ENCODE measurements around the gene LOXL3.

LOXL3 gene, protein sequence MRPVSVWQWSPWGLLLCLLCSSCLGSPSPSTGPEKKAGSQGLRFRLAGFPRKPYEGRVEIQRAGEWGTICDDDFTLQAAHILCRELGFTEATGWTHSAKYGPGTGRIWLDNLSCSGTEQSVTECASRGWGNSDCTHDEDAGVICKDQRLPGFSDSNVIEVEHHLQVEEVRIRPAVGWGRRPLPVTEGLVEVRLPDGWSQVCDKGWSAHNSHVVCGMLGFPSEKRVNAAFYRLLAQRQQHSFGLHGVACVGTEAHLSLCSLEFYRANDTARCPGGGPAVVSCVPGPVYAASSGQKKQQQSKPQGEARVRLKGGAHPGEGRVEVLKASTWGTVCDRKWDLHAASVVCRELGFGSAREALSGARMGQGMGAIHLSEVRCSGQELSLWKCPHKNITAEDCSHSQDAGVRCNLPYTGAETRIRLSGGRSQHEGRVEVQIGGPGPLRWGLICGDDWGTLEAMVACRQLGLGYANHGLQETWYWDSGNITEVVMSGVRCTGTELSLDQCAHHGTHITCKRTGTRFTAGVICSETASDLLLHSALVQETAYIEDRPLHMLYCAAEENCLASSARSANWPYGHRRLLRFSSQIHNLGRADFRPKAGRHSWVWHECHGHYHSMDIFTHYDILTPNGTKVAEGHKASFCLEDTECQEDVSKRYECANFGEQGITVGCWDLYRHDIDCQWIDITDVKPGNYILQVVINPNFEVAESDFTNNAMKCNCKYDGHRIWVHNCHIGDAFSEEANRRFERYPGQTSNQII

GRCh38 chr2:74553892-74554819, at the start of gene LOXL3, which contains the start of gene DOK1:
Gene LOXL3 (minus strand): TSS chr2:74553942. CDS start chr2:74552634, 1,308 bp downstream.
Gene DOK1 (plus strand): TSS chr2:74554720. CDS start chr2:74554755, 35 bp downstream.
- intact Hi-C loops (cut with micrococcal nuclease): loop anchor here (2.0 kb wide), 1 partner anchor 71 kb away; the partner anchor contains the start of genes CCDC142 and TTC31
- Mint-ChIP-seq H3K36me3 (ENCODE audit: low read depth) (peaks cover 78% of the 10 kb centered on the region), H3K27me3 (no peaks in the 10 kb centered on the region), H3K27ac (peak within 1 kb of the TSS; percentile 95), H3K9me3 (no peaks in the 10 kb centered on the region), H3K4me1 (ENCODE audit: low read depth) (peaks cover 65% of the 10 kb centered on the region), H3K4me3 (peak within 1 kb of the TSS; percentile 97)

GRCh38 chr2:74602586-74603281, 49.0 kb upstream of the LOXL3 start:
- intact Hi-C loops (cut with micrococcal nuclease): no loop called here
- Mint-ChIP-seq H3K27me3 (peaks cover 19% of the 10 kb centered on the region), H3K4me1 (ENCODE audit: low read depth) (peaks cover 15% of the 10 kb centered on the region), H3K36me3 (ENCODE audit: low read depth) (no peaks in the 10 kb centered on the region), H3K9me3 (no peaks in the 10 kb centered on the region), H3K4me3 (no peak overlapping the region), H3K27ac (peak overlapping the region; percentile 9)

GRCh38 chr2:74599676-74600075, 45.9 kb upstream of the LOXL3 start:
- Mint-ChIP-seq H3K9me3 (no peaks in the 10 kb centered on the region), H3K4me1 (ENCODE audit: low read depth) (peaks cover 15% of the 10 kb centered on the region), H3K36me3 (ENCODE audit: low read depth) (no peaks in the 10 kb centered on the region), H3K27me3 (peaks cover 22% of the 10 kb centered on the region), H3K4me3 (no peak overlapping the region), H3K27ac (no peak overlapping the region)
- intact Hi-C loops (cut with micrococcal nuclease): no loop called here

DNA sequence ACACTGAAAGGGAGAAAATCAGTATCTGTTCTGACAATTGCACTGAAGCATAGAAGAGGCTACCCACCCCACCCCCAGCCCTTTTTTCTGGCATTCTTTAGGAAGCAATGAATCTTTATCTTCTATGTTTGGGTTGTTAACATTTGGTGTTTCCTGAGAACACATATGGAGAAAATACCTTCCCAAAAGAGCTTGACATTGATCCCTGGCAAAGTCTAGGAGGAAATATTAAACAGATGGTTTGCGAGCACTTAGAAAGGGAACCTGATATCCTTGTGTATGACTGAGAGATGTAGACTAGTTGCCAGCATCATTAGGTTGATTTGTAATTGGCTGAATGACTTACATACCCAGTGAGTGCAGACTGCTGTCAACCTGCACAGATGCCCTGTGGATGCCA, 43.7 kb upstream of the LOXL3 start:
- H3K9me3 Mint-ChIP-seq: no peaks in the 10 kb centered on the region
- H3K27ac Mint-ChIP-seq: no peak overlapping the region
- H3K4me1 Mint-ChIP-seq (ENCODE audit: low read depth): peaks cover 3% of the 10 kb centered on the region
- peaks cover 24% of the 10 kb centered on the region for H3K27me3 Mint-ChIP-seq
- H3K4me3 Mint-ChIP-seq: no peak overlapping the region
- no peaks in the 10 kb centered on the region for H3K36me3 Mint-ChIP-seq (ENCODE audit: low read depth)
- intact Hi-C loops (cut with micrococcal nuclease): no loop called here

DNA sequence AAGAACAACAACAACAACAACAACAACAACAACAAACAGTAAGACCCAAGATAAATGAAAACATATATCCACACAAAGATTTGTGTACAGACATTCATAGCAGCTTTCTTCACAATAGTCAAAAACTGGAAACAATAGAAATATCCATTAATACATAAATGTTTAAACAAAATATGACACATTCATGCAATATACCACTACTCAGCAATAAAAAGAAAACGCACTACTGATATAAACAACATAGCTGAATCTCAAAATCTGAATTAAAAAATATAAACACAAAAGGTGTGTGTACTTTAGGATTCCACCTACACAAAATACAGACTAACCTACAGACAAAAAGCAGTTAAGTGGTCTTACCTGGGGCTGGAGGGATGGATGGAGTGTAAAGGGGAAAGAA, 42.8 kb upstream of the LOXL3 start:
- H3K9me3 Mint-ChIP-seq: no peaks in the 10 kb centered on the region
- H3K4me1 Mint-ChIP-seq (ENCODE audit: low read depth): no peaks in the 10 kb centered on the region
- H3K27me3 Mint-ChIP-seq: peaks cover 24% of the 10 kb centered on the region
- intact Hi-C loops (cut with micrococcal nuclease): no loop called here
- no peak overlapping the region for H3K27ac Mint-ChIP-seq
- no peak overlapping the region for H3K4me3 Mint-ChIP-seq
- no peaks in the 10 kb centered on the region for H3K36me3 Mint-ChIP-seq (ENCODE audit: low read depth)

- no peaks in the 10 kb centered on the region for H3K9me3 Mint-ChIP-seq
- H3K36me3 Mint-ChIP-seq (ENCODE audit: low read depth): no peaks in the 10 kb centered on the region
- peaks cover 26% of the 10 kb centered on the region for H3K27me3 Mint-ChIP-seq
- no peak overlapping the region for H3K27ac Mint-ChIP-seq
- H3K4me3 Mint-ChIP-seq: no peak overlapping the region
- H3K4me1 Mint-ChIP-seq (ENCODE audit: low read depth): peaks cover 5% of the 10 kb centered on the region
- intact Hi-C loops (cut with micrococcal nuclease): no loop called here
Measured at GRCh38 chr2:74593826-74594772, 40.4 kb upstream of the LOXL3 start.

GRCh38 chr2:74588664-74589063, 34.9 kb upstream of the LOXL3 start:
- intact Hi-C loops (cut with micrococcal nuclease): loop anchor here (5.0 kb wide), 2 partner anchors 56 to 336 kb away; no protein-coding TSS in a partner anchor
- Mint-ChIP-seq H3K36me3 (ENCODE audit: low read depth) (no peaks in the 10 kb centered on the region), H3K4me1 (ENCODE audit: low read depth) (peaks cover 38% of the 10 kb centered on the region), H3K27ac (no peak overlapping the region), H3K4me3 (no peak overlapping the region), H3K9me3 (no peaks in the 10 kb centered on the region), H3K27me3 (peaks cover 8% of the 10 kb centered on the region)

DNA sequence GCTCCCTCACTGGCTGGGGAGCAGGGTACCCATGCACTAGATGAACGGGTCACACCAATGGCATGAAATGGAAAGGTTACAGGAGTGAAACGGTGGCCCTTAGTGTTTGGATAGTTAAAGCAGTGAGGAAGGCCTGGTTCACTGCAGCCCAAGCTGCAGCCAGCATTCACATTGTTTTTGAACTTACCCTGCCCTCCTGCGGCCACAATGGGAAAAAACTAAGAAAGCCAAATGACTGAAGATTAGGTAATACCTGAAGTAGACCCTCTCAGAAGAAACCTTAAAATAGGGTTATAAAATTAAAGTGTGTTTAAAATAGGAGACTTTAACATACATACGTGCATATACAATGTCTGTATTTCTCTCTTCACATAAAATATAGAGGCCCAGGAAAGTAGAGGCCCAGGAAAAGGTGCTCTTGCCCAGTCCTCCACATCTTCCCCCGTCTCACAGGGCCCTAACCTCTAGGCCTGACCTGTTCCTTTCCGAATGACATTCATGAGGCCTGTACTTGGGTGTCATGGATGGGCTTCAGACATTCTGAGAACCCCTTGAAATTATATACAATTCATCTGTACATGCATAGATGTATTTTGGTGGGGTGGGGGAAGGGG, 34.0 kb upstream of the LOXL3 start:
- Mint-ChIP-seq H3K4me3 (no peak overlapping the region), H3K27ac (no peak overlapping the region), H3K36me3 (ENCODE audit: low read depth) (no peaks in the 10 kb centered on the region), H3K4me1 (ENCODE audit: low read depth) (peaks cover 44% of the 10 kb centered on the region), H3K27me3 (peaks cover 2% of the 10 kb centered on the region), H3K9me3 (no peaks in the 10 kb centered on the region)
- intact Hi-C loops (cut with micrococcal nuclease): loop anchor here (1.0 to 5.0 kb wide), 4 partner anchors 39 to 335 kb away; partner anchors contain the start of gene TTC31

- H3K27ac Mint-ChIP-seq: peak overlapping the region; percentile 41
- intact Hi-C loops (cut with micrococcal nuclease): loop anchor here (2.0 to 5.0 kb wide), 3 partner anchors 37 to 333 kb away; no protein-coding TSS in a partner anchor
Measured at GRCh38 chr2:74585406-74586185, 31.9 kb upstream of the LOXL3 start.

GRCh38 chr2:74584088-74584645, 30.4 kb upstream of the LOXL3 start:
- peak overlapping the region; percentile 74 for H3K27ac Mint-ChIP-seq

More at GRCh38 chr2:74585406-74586185, 31.9 kb upstream of the LOXL3 start:
- Mint-ChIP-seq H3K36me3 (ENCODE audit: low read depth) (no peaks in the 10 kb centered on the region), H3K4me3 (peak overlapping the region; percentile 18), H3K27me3 (no peaks in the 10 kb centered on the region), H3K9me3 (no peaks in the 10 kb centered on the region), H3K4me1 (ENCODE audit: low read depth) (peaks cover 44% of the 10 kb centered on the region)

DNA sequence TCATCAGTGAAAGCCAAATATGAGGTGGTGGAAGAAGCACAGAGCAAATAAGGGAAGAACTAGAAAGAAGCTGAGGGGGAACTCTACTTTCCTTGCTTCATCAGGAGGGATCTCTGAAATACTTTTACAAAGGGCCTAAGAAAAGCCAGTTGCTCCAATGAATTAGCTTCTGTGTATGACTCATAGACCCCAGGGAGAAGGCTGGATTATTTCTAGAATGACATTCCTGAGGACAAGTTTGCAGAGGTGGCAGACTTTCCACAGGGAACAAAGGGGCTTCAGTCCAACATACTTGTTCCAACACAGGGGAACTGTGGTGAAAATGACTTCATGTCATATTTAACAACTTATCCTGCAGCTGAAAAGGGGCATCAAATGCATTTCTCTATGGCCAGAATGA, 29.8 kb upstream of the LOXL3 start:
- peaks cover 43% of the 10 kb centered on the region for H3K4me1 Mint-ChIP-seq (ENCODE audit: low read depth)
- no peaks in the 10 kb centered on the region for H3K27me3 Mint-ChIP-seq
- H3K27ac Mint-ChIP-seq: peak overlapping the region; percentile 74
- intact Hi-C loops (cut with micrococcal nuclease): no loop called here
- no peak overlapping the region for H3K4me3 Mint-ChIP-seq
- no peaks in the 10 kb centered on the region for H3K9me3 Mint-ChIP-seq
- no peaks in the 10 kb centered on the region for H3K36me3 Mint-ChIP-seq (ENCODE audit: low read depth)

More at GRCh38 chr2:74584088-74584645, 30.4 kb upstream of the LOXL3 start:
- Mint-ChIP-seq H3K4me3 (no peak overlapping the region), H3K4me1 (ENCODE audit: low read depth) (peaks cover 41% of the 10 kb centered on the region), H3K36me3 (ENCODE audit: low read depth) (no peaks in the 10 kb centered on the region), H3K9me3 (no peaks in the 10 kb centered on the region), H3K27me3 (no peaks in the 10 kb centered on the region)
- intact Hi-C loops (cut with micrococcal nuclease): no loop called here
